SH-SY5Y (cell line): ENCODE results near the gene PFKL.

Experiments used
- GATA2 ChIP-seq: IDR thresholded peaks from 2 replicates; pipeline ENCODE4 v1.6.1; 2011; ENCODE audit warnings: mild to moderate bottlenecking, low read depth, low read length
- GATA3 ChIP-seq: IDR thresholded peaks from 2 replicates; pipeline ENCODE4 v1.6.1; 2011; ENCODE audit warnings: low read depth, mild to moderate bottlenecking, low read length, moderate library complexity

DNA sequence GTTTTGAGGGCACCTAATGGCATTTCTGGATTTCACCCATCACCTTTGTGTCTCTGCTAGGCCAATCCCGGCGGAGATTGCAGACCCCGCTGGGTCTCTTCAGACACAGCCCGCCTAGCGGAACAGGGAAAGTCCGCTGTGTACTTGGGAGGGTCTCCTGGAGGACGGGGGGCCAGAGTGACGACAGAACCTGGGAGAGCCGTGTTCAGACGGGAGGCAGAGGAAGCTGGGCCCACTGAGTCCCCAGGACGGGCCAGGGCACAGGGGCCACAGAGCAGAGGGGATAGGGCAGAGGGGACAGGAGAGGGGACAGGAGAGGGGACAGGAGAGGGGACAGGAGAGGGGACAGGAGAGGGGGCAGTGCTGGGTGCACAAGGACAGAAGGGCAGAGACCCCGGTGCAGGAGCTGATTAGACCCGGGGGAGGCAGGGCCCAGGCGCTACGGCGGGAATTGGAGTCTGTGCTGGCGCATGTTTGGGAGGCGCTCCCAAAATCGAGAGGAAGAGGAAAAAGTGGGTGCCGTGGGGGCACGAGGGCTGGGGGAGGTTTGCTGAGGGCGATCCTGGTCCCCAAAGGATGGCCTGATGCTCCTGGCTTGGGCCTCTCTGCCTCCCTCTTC lies 66.2 kb downstream of the PFKL start:
- TF ChIP-seq GATA2 (no peak), GATA3 (no peak)
